ENCODE results near the gene MAGEA12. TPM values are rescaled to one million over a fixed set of nuclear protein-coding genes. Genes with fewer than 3 reads are reported as not detected.
"Not testable (repeated sequence)": the region's sequence is repeated elsewhere in the genome, so short reads cannot be mapped to it uniquely, and the experiment has no call there.

Gene MAGEA12
- total RNA-seq, 2 donors from 2014 or later: 0.20 TPM; not detected in 1

DNA sequence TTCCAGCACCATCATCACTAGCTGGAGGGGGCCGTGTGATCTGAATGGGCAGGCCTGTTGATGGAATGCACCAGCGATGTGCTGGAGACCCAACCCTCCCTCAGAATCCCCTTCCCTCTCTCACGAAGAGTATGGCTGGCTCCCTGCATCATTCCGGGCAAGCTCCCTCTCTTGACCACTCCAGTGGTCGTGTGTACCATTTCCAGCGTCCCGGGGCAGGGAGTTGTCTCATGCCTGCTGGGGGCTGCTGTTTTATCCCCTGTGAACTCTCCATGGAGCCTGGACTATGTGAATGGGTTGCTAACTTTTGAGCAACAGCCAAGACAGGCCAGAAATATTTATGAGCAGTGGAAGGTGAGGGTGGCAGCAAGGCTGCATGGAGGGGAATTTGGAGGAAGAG, 8.1 kb upstream of the MAGEA12 start:
- no peaks in the 10 kb centered on the region for H3K27me3 ChIP-seq
- intact Hi-C loops (cut with DNase I): no loop called here
- no peak overlapping the region for H3K4me3 ChIP-seq
- no peaks in the 10 kb centered on the region for H3K36me3 ChIP-seq
- H3K4me1 ChIP-seq: no peaks in the 10 kb centered on the region
- H3K27ac ChIP-seq: no peak overlapping the region
- TF ChIP-seq, protein P1, sequence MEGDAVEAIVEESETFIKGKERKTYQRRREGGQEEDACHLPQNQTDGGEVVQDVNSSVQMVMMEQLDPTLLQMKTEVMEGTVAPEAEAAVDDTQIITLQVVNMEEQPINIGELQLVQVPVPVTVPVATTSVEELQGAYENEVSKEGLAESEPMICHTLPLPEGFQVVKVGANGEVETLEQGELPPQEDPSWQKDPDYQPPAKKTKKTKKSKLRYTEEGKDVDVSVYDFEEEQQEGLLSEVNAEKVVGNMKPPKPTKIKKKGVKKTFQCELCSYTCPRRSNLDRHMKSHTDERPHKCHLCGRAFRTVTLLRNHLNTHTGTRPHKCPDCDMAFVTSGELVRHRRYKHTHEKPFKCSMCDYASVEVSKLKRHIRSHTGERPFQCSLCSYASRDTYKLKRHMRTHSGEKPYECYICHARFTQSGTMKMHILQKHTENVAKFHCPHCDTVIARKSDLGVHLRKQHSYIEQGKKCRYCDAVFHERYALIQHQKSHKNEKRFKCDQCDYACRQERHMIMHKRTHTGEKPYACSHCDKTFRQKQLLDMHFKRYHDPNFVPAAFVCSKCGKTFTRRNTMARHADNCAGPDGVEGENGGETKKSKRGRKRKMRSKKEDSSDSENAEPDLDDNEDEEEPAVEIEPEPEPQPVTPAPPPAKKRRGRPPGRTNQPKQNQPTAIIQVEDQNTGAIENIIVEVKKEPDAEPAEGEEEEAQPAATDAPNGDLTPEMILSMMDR (IDR thresholded peaks at IDR 0.05): no peak
- no peaks in the 10 kb centered on the region for H3K9me3 ChIP-seq
- DNase-seq: no peak
- no peak overlapping the region for H3K9ac ChIP-seq (ENCODE audit: low read depth in 2 of 2, low read length in 2 of 2)

DNA sequence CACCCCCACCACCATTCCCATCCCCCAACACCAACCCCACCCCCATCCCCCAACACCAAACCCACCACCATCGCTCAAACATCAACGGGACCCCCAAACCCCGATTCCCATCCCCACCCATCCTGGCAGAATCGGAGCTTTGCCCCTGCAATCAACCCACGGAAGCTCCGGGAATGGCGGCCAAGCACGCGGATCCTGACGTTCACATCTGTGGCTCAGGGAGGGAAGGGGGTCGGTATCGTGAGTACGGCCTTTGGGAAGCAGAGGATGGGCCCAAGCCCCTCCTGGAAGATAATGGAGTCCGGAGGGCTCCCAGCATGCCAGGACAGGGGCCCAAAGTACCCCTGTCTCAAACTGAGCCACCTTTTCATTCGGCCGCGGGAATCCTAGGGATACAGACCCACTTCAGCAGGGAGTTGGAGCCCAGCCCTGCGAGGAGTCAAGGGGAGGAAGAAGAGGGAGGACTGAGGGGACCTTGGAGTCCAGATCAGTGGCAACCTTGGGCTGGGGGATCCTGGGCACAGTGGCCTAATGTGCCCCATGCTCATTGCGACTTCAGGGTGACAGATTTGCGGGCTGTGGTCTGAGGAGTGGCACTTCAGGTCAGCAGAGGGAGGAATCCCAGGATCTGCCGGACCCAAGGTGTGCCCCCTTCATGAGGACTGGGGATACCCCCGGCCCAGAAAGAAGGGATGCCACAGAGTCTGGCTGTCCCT, 744 bp downstream of the MAGEA12 start:
- not testable (repeated sequence) for H3K27me3 ChIP-seq

DNA sequence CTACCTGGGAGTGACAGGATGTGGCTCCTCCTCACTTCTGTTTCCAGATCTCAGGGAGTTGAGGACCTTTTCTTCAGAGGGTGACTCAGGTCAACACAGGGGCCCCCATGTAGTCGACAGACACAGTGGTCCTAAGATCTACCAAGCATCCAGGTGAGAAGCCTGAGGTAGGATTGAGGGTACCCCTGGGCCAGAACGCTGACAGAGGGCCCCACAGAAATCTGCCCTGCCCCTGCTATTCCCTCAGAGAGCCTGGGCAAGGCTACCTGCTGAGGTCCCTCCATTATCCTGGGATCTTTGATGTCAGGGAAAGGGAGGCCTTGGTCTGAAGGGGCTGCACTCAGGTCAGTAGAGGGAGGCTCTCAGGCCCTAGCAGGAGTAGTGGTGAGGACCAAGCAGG, 1.5 kb downstream of the MAGEA12 start:
- intact Hi-C loops (cut with DNase I): no loop called here
- no peaks in the 10 kb centered on the region for H3K4me1 ChIP-seq
- TF ChIP-seq, protein P1 (IDR thresholded peaks at IDR 0.05): no peak
- H3K4me3 ChIP-seq: no peak overlapping the region
- H3K36me3 ChIP-seq: no peaks in the 10 kb centered on the region
- no peak for DNase-seq
- no peak overlapping the region for H3K9ac ChIP-seq (ENCODE audit: low read depth in 2 of 2, low read length in 2 of 2)
- no peak overlapping the region for H3K27ac ChIP-seq
- no peaks in the 10 kb centered on the region for H3K27me3 ChIP-seq
- no peaks in the 10 kb centered on the region for H3K9me3 ChIP-seq

More for the DNA sequence above, 744 bp downstream of the MAGEA12 start:
- H3K36me3 ChIP-seq; H3K4me3 ChIP-seq; H3K27ac ChIP-seq; H3K9me3 ChIP-seq; H3K9ac ChIP-seq (ENCODE audit: low read depth in 2 of 2, low read length in 2 of 2); DNase-seq; H3K4me1 ChIP-seq; intact Hi-C loops (cut with DNase I): not testable (repeated sequence)

DNA sequence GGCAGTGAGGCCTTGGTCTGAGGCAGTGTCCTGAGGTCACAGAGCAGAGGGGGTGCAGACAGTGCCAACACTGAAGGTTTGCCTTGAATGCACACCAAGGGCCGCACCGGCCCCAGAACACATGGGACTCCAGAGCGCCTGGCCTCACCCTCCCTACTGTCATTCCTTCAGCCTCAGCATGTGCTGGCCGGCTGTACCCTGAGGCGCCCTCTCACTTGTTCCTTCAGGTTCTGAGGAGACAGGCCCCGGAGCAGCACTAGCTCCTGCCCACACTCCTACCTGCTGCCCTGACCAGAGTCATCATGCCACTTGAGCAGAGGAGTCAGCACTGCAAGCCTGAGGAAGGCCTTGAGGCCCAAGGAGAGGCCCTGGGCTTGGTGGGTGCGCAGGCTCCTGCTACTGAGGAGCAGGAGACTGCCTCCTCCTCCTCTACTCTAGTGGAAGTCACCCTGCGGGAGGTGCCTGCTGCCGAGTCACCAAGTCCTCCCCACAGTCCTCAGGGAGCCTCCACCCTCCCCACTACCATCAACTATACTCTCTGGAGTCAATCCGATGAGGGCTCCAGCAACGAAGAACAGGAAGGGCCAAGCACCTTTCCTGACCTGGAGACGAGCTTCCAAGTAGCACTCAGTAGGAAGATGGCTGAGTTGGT, 2.4 kb downstream of the MAGEA12 start:
- H3K9ac ChIP-seq (ENCODE audit: low read depth in 2 of 2, low read length in 2 of 2): no peak overlapping the region
- H3K9me3 ChIP-seq: no peaks in the 10 kb centered on the region
- H3K27ac ChIP-seq: no peak overlapping the region
- no peaks in the 10 kb centered on the region for H3K27me3 ChIP-seq
- TF ChIP-seq, protein P1 (IDR thresholded peaks at IDR 0.05): no peak
- intact Hi-C loops (cut with DNase I): no loop called here
- no peak overlapping the region for H3K4me3 ChIP-seq
- no peaks in the 10 kb centered on the region for H3K4me1 ChIP-seq
- H3K36me3 ChIP-seq: no peaks in the 10 kb centered on the region
- DNase-seq: no peak

DNA sequence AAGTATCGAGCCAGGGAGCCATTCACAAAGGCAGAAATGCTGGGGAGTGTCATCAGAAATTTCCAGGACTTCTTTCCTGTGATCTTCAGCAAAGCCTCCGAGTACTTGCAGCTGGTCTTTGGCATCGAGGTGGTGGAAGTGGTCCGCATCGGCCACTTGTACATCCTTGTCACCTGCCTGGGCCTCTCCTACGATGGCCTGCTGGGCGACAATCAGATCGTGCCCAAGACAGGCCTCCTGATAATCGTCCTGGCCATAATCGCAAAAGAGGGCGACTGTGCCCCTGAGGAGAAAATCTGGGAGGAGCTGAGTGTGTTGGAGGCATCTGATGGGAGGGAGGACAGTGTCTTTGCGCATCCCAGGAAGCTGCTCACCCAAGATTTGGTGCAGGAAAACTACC, 3.0 kb downstream of the MAGEA12 start:
- H3K27me3 ChIP-seq; H3K4me1 ChIP-seq; H3K9me3 ChIP-seq; H3K27ac ChIP-seq; H3K9ac ChIP-seq (ENCODE audit: low read depth in 2 of 2, low read length in 2 of 2); DNase-seq; H3K4me3 ChIP-seq; intact Hi-C loops (cut with DNase I); H3K36me3 ChIP-seq: not testable (repeated sequence)

DNA sequence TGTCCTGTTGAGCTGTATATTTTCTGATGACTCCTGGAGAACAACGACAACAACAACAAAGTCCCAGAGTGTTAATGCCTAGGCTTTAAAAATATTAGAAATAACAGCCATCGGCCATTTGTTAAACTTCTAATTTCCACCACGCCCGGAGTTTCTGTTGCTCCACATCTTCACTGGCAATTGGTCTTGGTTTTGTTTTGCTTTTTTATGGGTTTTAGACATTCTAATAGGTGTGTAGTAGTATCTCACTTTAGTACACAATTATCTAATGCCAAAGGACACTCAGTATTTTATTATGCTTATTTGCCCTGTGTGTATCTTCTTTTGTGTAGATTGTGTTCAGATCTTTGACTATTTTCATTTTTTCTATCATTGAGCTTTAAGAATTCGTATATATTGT, 5.0 kb downstream of the MAGEA12 start:
- intact Hi-C loops (cut with DNase I): no loop called here
- no peak overlapping the region for H3K9ac ChIP-seq (ENCODE audit: low read depth in 2 of 2, low read length in 2 of 2)
- no peaks in the 10 kb centered on the region for H3K27me3 ChIP-seq
- no peaks in the 10 kb centered on the region for H3K9me3 ChIP-seq
- H3K36me3 ChIP-seq: no peaks in the 10 kb centered on the region
- no peaks in the 10 kb centered on the region for H3K4me1 ChIP-seq
- TF ChIP-seq, protein P1 (IDR thresholded peaks at IDR 0.05): no peak
- H3K4me3 ChIP-seq: no peak overlapping the region
- no peak overlapping the region for H3K27ac ChIP-seq
- DNase-seq: no peak

DNA sequence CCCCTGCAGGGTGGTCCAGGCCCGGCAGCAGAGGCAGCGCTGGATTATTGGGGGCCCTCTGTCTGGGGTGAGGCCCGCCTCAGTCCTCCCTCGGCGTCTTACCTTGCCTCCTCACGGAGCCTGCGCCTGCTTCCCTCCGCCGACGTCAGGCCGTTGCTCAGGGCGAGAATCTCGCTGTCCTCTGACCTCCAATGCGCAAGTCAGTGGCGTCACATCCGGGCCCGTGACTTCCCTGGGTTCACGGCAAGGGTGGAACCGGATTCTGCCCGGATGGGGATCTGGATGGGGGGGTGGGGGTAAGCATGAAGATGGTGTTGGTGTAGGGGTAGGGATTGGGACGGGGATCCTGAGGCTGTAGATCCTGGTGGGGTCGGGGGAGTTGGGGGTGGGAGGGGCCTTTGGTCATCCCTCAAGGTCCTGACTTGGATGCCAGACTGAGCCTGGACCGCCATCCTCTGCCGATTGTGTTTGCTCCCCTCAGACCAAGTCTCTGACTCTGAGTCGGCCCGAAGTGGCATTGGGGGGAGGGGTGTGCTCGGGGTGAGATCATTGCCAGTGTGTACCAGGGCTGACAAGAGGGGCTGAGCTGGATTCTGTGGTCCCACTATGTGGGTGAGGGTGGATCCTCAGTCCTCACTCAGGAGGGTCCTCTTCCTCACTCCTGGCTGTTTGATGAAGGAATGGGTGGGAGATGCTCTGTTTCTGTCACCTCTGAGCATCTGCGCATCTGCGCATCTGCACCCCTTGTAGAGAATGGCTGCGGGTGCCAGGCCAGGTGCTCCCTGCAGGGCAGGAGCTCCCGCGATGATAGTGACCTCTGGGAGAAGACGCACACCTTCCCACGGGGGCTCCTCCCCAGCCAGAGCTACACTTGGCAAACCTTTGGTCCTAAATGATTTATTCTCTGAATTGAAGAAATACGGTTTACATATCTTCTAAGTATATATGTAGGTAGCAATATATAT, 20.4 kb downstream of the MAGEA12 start, which contains the start of gene MAGEA2:
TSS of gene MAGEA2 (minus strand) at position 157 of the 965 bp plus-strand sequence. CDS start 2,479 bp downstream, outside the sequence.
- H3K27me3 ChIP-seq; H3K4me3 ChIP-seq; intact Hi-C loops (cut with DNase I); H3K27ac ChIP-seq; H3K9me3 ChIP-seq; H3K4me1 ChIP-seq; H3K9ac ChIP-seq (ENCODE audit: low read depth in 2 of 2, low read length in 2 of 2); H3K36me3 ChIP-seq; DNase-seq: not testable (repeated sequence)

DNA sequence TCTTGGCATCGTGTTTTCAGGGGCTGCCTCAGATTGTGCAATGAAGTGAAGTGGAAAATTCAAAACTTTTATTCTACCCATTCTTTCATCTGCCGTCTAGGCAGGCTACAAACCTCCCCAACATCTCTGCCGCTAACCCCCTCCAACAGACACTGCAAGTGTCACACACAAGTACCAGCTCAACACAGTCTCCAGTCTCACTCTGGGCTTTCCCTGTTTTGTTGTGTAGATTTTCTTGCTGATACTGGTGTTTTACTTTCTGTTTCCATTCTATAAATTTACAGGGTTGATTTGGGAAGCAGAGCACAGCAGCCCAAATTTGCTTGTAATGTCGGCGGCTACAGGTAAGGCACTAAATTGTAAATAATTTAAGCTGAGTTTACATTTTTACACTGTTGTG, 21.3 kb downstream of the MAGEA12 start:
- H3K9me3 ChIP-seq; DNase-seq; H3K27me3 ChIP-seq; intact Hi-C loops (cut with DNase I); H3K9ac ChIP-seq (ENCODE audit: low read depth in 2 of 2, low read length in 2 of 2); H3K4me1 ChIP-seq; H3K36me3 ChIP-seq; H3K4me3 ChIP-seq; H3K27ac ChIP-seq: not testable (repeated sequence)

DNA sequence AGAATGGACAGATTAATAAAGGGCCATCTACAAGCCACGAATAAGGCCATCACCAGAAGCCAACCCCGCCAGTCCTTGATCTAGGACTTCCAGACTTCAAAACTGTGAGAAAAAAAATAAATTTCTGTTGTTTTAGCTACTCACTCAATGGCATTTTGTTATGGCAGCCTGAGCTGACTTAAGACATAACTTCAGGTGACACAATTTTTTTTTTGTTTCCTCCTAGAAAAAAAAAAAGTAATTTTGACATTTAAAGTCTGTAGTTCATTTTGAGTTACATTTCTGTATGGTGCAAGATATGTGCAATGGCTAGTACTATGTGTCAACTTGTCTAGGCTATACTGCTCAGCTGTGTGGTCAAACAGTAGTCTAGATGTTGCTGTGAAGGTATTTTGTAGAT, 25.4 kb downstream of the MAGEA12 start, which contains the start of gene CSAG3:
TSS of gene CSAG3 (plus strand) at position 301 of the 400 bp plus-strand sequence.
- H3K4me3 ChIP-seq; H3K27me3 ChIP-seq; H3K27ac ChIP-seq; H3K36me3 ChIP-seq; H3K9me3 ChIP-seq; intact Hi-C loops (cut with DNase I); H3K9ac ChIP-seq (ENCODE audit: low read depth in 2 of 2, low read length in 2 of 2); H3K4me1 ChIP-seq; DNase-seq: not testable (repeated sequence)
